IMR-90 (cell line): ENCODE data around the gene CA9.

Experiments
- CEBPB ChIP-seq: IDR thresholded peaks from 2 replicates; pipeline ENCODE4 v1.6.1; 2012; ENCODE audit warnings: low read depth, low read length, improper control_type of control experiment
- CHD1 ChIP-seq: IDR thresholded peaks from 2 replicates; pipeline ENCODE4 v1.6.1; 2012; ENCODE audit warnings: low read depth, low read length, improper control_type of control experiment
- CTCF ChIP-seq: conservative IDR thresholded peaks from 2 replicates; pipeline ENCODE4 v1.5.1; 2012; ENCODE audit warnings: mild to moderate bottlenecking, low read depth, low read length, improper control_type of control experiment
- ELK1 ChIP-seq: fragments of 150-350 bp; IDR thresholded peaks from 2 replicates; pipeline ENCODE4 v1.6.1; 2016; ENCODE audit warnings: low read depth, mild to moderate bottlenecking, low read length, moderate library complexity, borderline replicate concordance
- MAFK ChIP-seq: IDR thresholded peaks from 2 replicates; pipeline ENCODE4 v1.6.1; 2012; ENCODE audit warnings: low read depth, low read length, improper control_type of control experiment
- MAZ ChIP-seq: IDR thresholded peaks from 2 replicates; pipeline ENCODE4 v1.6.1; 2012; ENCODE audit warnings: low read depth, mild to moderate bottlenecking, low read length, improper control_type of control experiment, moderate library complexity, borderline replicate concordance
- NFE2L2 ChIP-seq: fragments of 150-350 bp; IDR thresholded peaks from 2 replicates; pipeline ENCODE4 v1.6.1; 2016; ENCODE audit warnings: low read depth, mild to moderate bottlenecking, low read length
- POLR2A ChIP-seq: IDR thresholded peaks from 2 replicates; pipeline ENCODE4 v1.6.1; 2012; ENCODE audit warnings: mild to moderate bottlenecking, low read depth, low read length
- RCOR1 ChIP-seq: IDR thresholded peaks from 2 replicates; pipeline ENCODE4 v1.6.1; 2012; ENCODE audit warnings: mild to moderate bottlenecking, low read length, improper control_type of control experiment; ENCODE audit not compliant: insufficient replicate concordance
- RFX5 ChIP-seq: IDR thresholded peaks from 2 replicates; pipeline ENCODE4 v1.8.0; 2012; ENCODE audit warnings: low read depth, mild to moderate bottlenecking, low read length, moderate library complexity
- SMC3 ChIP-seq: fragments of 150-350 bp; IDR thresholded peaks from 2 replicates; pipeline ENCODE4 v1.6.1; 2016; ENCODE audit warnings: low read depth, mild to moderate bottlenecking, antibody characterized with exemption, low read length, moderate library complexity

- TF ChIP-seq CTCF (no peak), POLR2A (no peak), MAFK (no peak), NFE2L2 (no peak), RFX5 (no peak), SMC3 (no peak), ELK1 (no peak), CHD1 (no peak), CEBPB (no peak), RCOR1 (no peak), MAZ (no peak)
These were observed 30.7 kb upstream of the CA9 start for GRCh38 chr9:35643046-35643445.
